NCI-H146 treated with DMSO at 0.1 percent for 48 hours (cell line): ENCODE data around the gene TAF11L12.
"Not testable (repeated sequence)": the region's sequence is repeated elsewhere in the genome, so short reads cannot be mapped to it uniquely, and the experiment has no call there.

ENCODE experiments used
- DNase-seq: peaks from one replicate; lab custom pipeline; 2025; ENCODE audit not compliant: unreplicated experiment; lab: John Stamatoyannopoulos, UW

TAF11L12 gene

DNA sequence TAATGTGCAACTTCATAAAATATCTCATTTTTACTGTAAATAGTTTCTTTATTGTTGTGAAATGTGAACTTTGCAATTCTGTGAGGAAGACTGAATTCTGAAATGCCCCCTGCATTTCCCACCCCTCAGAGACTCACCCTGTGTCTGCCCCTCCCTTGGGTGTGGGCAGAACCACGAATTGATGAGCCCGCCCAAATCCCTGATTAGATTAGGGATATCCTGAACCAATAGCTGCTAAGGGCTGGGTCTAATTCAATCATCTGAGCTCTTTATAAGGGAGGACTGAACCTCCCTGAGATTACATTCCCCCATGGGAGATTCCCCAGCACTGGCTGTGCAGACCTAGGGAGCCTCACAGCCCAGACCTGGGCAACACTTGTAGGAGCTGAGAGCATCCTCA is at the start of gene TAF11L12:
Gene TAF11L12, plus strand, starts transcription at position 301 of the 400 bp plus-strand sequence.
- not testable (repeated sequence) for DNase-seq

- not testable (repeated sequence) for DNase-seq
Measured at GRCh38 chr5:17585658-17586057, 24.5 kb upstream of the TAF11L12 start, which contains the start of gene TAF11L7. Gene TAF11L7, minus strand, starts transcription at chr5:17585758.

GRCh38 chr5:17590860-17591259 is 19.3 kb upstream of the TAF11L12 start, which contains the start of gene TAF11L8:
Gene TAF11L8, minus strand, starts transcription at chr5:17590960.
- DNase-seq, result not testable (repeated sequence)

- DNase-seq, result not testable (repeated sequence)
Measured at GRCh38 chr5:17594255-17594654, 15.9 kb upstream of the TAF11L12 start, which contains the start of gene TAF11L9. Gene TAF11L9, minus strand, starts transcription at chr5:17594394.

GRCh38 chr5:17597728-17598127 is 12.5 kb upstream of the TAF11L12 start, which contains the start of gene TAF11L10:
Gene TAF11L10, minus strand, starts transcription at chr5:17597828.
- not testable (repeated sequence) for DNase-seq

DNA sequence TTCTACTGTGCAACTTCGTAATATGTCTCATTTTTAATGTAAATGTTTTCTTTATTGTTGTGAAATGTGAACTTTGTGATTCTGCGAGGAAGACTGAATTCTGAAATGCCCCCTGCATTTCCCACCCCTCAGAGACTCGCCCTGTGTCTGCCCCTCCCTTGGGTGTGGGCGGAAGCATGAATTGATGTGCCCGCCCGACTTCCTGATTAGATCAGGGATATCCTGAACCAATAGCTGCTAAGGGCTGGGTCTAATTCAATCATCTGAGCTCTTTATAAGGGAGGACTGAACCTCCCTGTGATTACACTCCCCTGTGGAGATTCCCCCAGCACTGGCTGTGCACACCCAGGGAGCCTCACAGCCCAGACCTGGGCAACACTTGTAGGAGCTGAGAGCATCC is 6.3 kb upstream of the TAF11L12 start, which contains the start of gene TAF11L11:
Gene TAF11L11, plus strand, starts transcription at position 304 of the 400 bp plus-strand sequence.
- DNase-seq, result not testable (repeated sequence)

DNA sequence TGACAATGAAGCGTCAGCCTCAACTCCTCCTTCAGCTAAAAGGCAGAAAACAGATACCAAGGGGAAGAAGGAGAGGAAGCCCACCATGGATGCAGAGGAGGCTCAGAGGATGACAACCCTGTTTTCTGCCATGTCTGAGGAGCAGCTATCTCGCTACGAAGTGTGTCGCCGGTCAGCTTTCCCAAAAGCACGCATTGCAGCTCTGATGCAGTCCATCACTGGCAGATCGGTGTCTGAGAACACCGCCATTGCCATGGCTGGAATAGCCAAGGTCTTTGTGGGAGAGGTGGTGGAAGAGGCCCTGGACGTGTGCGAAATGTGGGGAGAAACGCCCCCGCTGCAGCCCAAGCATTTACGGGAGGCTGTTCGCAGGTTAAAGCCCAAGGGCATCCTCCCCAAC is 5.2 kb upstream of the TAF11L12 start:
- no peak for DNase-seq

DNA sequence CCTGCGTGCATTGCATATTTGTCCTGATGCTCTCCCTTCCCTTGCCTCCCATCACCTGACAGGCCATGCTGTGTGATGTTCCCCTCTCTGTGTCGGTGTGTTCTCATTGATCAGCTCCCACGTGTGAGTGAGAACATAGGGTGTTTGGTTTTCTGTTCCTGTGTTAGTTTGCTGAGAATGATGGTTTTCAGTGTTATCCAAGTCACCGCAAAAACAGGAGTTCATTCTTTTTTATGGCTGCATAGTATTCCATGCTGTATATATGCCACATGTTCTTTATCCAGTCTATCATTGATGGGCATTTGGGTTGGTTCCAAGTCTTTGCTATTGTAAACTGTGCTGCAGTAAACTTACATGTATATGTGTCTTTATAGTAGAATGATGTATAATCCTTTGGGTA is 2.7 kb upstream of the TAF11L12 start:
- DNase-seq, result not testable (repeated sequence)

DNA sequence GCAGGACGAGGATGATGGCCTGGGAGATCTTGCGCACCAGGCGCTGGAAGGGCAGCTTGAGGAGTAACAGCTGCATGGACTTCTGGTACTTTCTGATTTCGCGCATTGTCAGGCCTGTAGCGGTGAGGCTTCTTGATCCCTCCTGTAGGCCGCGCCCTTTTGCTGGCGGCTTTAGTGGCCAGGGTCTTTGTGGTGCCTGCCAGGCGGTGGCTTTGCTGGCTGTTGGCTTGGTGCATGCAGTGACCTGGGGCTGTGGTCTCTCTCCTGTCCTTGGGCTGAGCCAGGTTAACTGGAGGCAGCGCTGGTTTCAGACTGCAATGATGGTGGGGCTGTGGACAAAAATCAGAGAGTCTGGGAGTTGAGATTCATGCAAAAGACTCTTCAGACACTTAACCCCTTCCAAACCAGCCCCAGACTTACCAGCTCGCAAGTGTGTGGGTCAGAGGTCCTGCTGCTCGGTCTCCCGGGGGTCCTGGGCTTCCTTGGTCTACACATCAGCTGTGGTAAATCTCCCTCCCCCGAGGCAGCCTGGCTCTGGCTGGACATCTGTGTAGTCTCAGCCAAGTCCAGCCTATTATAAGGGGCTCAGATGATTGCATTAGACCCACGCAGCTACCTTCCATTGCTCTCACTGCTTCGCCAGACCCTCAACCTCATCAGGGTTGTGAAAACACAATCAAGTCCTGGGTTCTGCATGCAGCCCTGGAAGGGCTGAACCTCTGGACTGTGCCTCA is 4.8 kb downstream of the TAF11L12 start:
- DNase-seq, result no peak

GRCh38 chr5:17619354-17619753 is 9.2 kb downstream of the TAF11L12 start:
- no peak for DNase-seq

- DNase-seq, result no peak
Measured at GRCh38 chr5:17620627-17621026, 10.4 kb downstream of the TAF11L12 start.

GRCh38 chr5:17625686-17626085 is 15.5 kb downstream of the TAF11L12 start:
- DNase-seq, result no peak

DNA sequence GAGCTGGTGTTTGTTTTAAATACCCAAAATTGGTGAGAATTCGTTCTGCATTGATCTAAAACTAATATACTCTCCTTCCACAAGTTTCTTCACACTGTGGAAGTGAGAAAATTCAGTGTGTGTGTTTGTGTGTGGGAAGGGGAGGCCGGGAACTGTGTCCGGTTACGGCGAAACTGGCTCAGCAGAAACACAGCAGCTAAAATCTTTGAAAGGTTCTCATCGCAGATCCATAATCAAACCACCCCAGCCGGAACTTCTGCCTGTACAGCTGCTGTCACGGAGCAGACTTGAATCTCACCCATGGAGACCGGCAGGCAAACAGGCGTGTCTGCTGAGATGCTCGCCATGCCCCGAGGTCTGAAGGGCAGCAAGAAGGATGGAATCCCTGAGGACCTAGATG is 21.6 kb downstream of the TAF11L12 start, which contains the start of gene TAF11L13:
Gene TAF11L13, plus strand, starts transcription at position 301 of the 400 bp plus-strand sequence.
- DNase-seq, result not testable (repeated sequence)

GRCh38 chr5:17634160-17634559 is 24.0 kb downstream of the TAF11L12 start, which contains the start of gene TAF11L14:
Gene TAF11L14, plus strand, starts transcription at chr5:17634460.
- DNase-seq, result no peak

GRCh38 chr5:17649232-17649631 is 39.0 kb downstream of the TAF11L12 start:
- not testable (repeated sequence) for DNase-seq

- DNase-seq, result not testable (repeated sequence)
Measured at GRCh38 chr5:17655201-17655759, 45.1 kb downstream of the TAF11L12 start.

DNA sequence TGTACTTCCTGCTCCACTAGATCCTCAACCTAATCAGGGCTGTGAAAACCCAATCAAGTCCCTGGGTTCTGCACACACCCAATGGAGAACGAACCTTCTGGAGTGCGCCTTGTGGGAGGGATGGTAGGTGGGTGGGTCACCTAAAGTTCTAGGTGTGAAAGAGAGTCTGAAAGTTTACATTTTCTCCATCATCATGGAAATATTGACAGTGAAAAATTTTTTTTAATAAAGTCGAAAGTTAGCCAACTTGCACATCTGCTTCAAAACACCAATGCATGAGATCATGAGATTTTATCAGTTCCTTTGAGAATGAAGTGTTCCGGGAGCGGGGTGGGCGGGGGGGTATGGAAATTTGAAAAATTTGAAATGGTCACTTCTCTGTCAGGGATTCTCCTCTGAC is 45.7 kb downstream of the TAF11L12 start:
- no peak for DNase-seq
